Vagina (tissue), 2 donors: ENCODE measurements around the gene BICC1.

Experiments
- CTCF ChIP-seq, 3 experiments: fragments of 450-650 bp in 2 of 3; fragments of 200-600 bp in 1 of 3; sonication (generic) in 1 of 3; IDR thresholded peaks; one replicate each; pipeline ENCODE4 v1.5.1; 2017 to 2019; ENCODE audit warnings: antibody characterized with exemption in 3 of 3, mild to moderate bottlenecking in 2 of 3, moderate library complexity in 2 of 3
- POLR2AphosphoS5 ChIP-seq, 2 donors: sonication (generic); formaldehyde crosslinking; IDR thresholded peaks; one replicate each; pipeline ENCODE4 v1.9.0; 2017; ENCODE audit warnings: antibody characterized with exemption in 2 of 2, mild to moderate bottlenecking in 2 of 2, low read depth in 1 of 2; ENCODE audit not compliant: insufficient read depth in 1 of 2

- no peak for TF ChIP-seq POLR2AphosphoS5 (IDR thresholded peaks at IDR 0.05; ENCODE audit: insufficient read depth in 1 of 2, low read depth in 1 of 2)
- no peak for TF ChIP-seq CTCF (IDR thresholded peaks at IDR 0.05)
Measured at GRCh38 chr10:58723966-58724365, 211.3 kb downstream of the BICC1 start.
